AG20443 (cell line): Measurements from ENCODE around the gene ERVV-1.
"Not testable (repeated sequence)": the region's sequence is repeated elsewhere in the genome, so short reads cannot be mapped to it uniquely, and the experiment has no call there.

Experiments used
- DNase-seq: peaks from one replicate; pipeline ENCODE4 v3.0.0; 2012; ENCODE audit warnings: low spot score, mixed read lengths

Gene ERVV-1, protein sequence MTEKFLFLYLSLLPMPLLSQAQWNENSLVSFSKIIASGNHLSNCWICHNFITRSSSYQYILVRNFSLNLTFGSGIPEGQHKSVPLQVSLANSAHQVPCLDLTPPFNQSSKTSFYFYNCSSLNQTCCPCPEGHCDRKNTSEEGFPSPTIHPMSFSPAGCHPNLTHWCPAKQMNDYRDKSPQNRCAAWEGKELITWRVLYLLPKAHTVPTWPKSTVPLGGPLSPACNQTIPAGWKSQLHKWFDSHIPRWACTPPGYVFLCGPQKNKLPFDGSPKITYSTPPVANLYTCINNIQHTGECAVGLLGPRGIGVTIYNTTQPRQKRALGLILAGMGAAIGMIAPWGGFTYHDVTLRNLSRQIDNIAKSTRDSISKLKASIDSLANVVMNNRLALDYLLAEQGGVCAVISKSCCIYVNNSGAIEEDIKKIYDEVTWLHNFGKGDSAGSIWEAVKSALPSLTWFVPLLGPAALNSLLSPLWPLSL

DNA sequence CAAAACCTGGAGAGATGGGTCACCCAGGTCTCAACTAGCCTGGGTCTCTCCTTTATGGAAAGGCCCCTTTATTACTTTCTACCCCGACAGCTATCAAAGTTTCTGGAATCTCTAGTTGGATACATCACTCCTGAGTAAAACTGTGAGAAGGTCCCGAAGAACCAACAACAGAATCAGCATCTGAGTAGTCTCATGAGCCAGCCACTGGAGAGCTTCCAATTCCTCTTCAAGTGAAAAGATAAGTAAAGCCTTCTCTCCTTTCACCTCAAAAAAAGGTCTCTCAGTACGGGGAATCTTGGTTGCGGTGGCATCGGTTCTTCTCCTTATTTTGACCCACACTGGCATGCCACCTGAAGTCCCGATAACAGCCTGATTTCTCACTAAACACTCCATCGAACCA, at the start of gene ERVV-1:
TSS of gene ERVV-1 (plus strand) at position 301 of the 400 bp plus-strand sequence. CDS start 170 bp downstream, outside the sequence.
- no peak for DNase-seq

GRCh38 chr19:52967772-52968171, 45.9 kb upstream of the ERVV-1 start:
- no peak for DNase-seq

GRCh38 chr19:52981329-52981728, 32.4 kb upstream of the ERVV-1 start:
- DNase-seq = no peak

GRCh38 chr19:52983167-52983566, 30.6 kb upstream of the ERVV-1 start:
- DNase-seq = not testable (repeated sequence)

DNA sequence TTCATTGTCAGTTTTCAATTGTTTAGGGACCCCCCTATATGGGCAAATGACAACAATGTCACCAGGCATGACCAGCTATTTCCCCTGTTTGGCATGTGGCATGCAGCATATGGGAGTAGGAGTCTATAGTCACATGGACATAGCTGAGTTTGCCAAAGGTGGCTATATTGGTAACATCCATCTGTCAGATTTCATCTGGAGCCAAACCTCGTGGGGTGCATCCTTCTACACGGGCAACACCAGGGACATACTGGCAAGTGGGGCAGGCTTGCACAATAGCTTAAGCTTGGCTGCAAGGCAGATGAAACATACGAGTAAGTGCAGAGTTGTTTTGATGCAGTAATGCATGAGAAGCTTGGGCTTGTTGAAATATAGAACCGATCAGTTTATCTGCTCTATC, 26.5 kb upstream of the ERVV-1 start:
- DNase-seq = no peak

GRCh38 chr19:52988506-52988905, 25.2 kb upstream of the ERVV-1 start:
- DNase-seq = no peak

- no peak for DNase-seq
Measured at GRCh38 chr19:52990759-52991418, 22.8 kb upstream of the ERVV-1 start.

- peak; percentile 52 for DNase-seq
Measured at GRCh38 chr19:52991484-52991883, 22.2 kb upstream of the ERVV-1 start.

DNA sequence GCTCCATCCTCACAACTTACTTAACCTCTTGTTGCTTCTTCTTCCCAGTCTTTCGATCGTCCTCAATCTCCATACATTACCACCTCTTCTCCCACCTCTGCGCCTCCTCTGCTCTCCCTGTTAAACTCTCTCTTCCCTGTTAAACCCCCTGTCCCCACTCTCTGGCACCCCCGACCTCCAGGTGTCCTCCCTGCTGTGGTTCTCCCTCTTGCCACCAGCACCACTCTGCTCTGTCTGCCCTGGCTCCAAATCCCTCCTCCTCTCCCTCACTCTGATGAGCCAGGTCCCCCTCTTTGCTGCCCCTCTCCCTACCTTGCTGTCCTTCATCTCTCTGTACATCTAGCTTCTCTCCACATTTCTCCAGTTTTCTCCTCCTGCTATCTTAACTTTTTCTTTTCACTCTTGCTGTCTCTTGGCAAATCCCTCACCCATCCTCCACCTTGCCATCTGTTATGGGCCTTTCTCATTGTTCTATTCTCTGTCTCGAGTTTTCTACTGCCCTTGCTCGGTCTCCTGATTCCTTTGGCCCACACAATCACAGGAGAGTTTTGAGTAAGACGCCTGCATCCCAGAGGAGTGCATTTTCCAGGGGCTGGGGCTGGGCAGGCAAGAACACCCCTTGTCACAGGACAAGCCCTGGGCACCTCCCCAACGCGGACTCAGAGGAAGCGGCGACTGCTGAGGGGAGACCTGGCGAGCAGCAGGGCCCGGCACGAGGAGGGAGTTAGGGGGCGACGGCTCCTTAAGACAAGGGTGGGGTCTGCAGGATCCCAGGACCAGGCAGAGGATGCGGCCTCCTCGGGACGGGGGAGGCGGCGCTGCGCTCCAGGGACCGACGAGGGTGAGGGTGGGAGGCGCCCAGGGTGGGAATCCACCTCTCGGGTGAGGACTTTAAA, 21.4 kb upstream of the ERVV-1 start:
- DNase-seq = peak; percentile 17

GRCh38 chr19:52993342-52994178, 20.2 kb upstream of the ERVV-1 start:
- peak; percentile 84 for DNase-seq

- DNase-seq = no peak
Measured at GRCh38 chr19:52995711-52996110, 18.0 kb upstream of the ERVV-1 start.

- no peak for DNase-seq
Measured at GRCh38 chr19:52997975-52998374, 15.7 kb upstream of the ERVV-1 start.

GRCh38 chr19:53002479-53002878, 11.2 kb upstream of the ERVV-1 start:
- DNase-seq = no peak

- no peak for DNase-seq
Measured at GRCh38 chr19:53004242-53004641, 9.5 kb upstream of the ERVV-1 start.

DNA sequence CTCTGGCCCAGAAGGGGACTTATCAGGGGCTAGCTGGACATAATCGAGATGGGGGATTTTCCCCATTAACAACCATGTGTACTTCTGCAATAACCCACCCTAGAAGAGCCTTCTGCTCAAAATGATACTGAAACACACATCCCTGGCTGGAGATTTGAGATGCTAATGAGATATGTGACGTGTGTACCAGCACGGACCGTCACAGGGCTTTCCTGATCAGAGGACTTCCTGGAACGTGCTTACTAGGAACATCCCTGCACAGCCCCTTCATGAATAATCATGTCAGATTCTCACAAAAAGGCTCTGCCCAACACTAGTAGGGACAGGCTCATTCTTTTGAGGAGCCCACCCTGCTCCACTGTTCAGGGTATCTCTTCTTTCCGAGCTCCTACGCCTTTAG, 6.5 kb upstream of the ERVV-1 start:
- no peak for DNase-seq

- no peak for DNase-seq
Measured at GRCh38 chr19:53007606-53008005, 6.1 kb upstream of the ERVV-1 start.

GRCh38 chr19:53008061-53008778, 5.5 kb upstream of the ERVV-1 start:
- no peak for DNase-seq

GRCh38 chr19:53010494-53010893, 3.2 kb upstream of the ERVV-1 start:
- no peak for DNase-seq

GRCh38 chr19:53012006-53012405, 1.7 kb upstream of the ERVV-1 start:
- DNase-seq = no peak

DNA sequence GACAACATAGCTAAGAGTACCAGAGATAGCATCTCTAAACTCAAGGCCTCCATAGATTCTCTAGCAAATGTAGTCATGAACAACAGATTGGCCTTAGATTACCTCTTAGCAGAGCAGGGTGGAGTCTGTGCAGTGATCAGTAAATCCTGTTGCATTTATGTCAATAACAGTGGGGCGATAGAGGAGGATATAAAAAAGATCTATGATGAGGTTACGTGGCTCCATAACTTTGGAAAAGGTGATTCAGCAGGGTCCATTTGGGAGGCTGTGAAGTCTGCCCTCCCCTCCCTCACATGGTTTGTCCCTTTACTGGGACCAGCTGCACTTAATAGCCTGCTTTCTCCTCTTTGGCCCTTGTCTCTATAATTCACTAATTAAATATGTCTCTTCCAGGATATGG, 1.4 kb downstream of the ERVV-1 start:
- DNase-seq = no peak

GRCh38 chr19:53015730-53016129, 2.0 kb downstream of the ERVV-1 start:
- no peak for DNase-seq
